Activated naive CD4-positive, alpha-beta T cell treated with anti-CD3 and anti-CD28 coated beads, Interleukin-2, amount 50 U/mL, for 16 hours (primary cell): ENCODE results near the gene NME9.
"Not testable (repeated sequence)": the region's sequence is repeated elsewhere in the genome, so short reads cannot be mapped to it uniquely, and the experiment has no call there.

Source experiments
- DNase-seq: peaks from one replicate; pipeline ENCODE4 v3.0.0-alpha.2; 2020

Gene NME9

GRCh38 chr3:138329127-138329983, at the start of gene NME9:
Gene NME9 (minus strand): TSS chr3:138329851. CDS start chr3:138329335, 516 bp downstream.
- peak; percentile 88 for DNase-seq

GRCh38 chr3:138378990-138379389, 49.3 kb upstream of the NME9 start:
- DNase-seq: no peak

- no peak for DNase-seq
These were observed 48.7 kb upstream of the NME9 start for GRCh38 chr3:138378331-138378730.

- no peak for DNase-seq
These were observed 48.2 kb upstream of the NME9 start for GRCh38 chr3:138377804-138378203.

GRCh38 chr3:138377212-138377611, 47.6 kb upstream of the NME9 start:
- not testable (repeated sequence) for DNase-seq

GRCh38 chr3:138376663-138377062, 47.0 kb upstream of the NME9 start:
- DNase-seq: no peak

GRCh38 chr3:138375447-138375846, 45.8 kb upstream of the NME9 start:
- DNase-seq: no peak

- no peak for DNase-seq
These were observed 45.0 kb upstream of the NME9 start for GRCh38 chr3:138374573-138375134.

- no peak for DNase-seq
These were observed 44.1 kb upstream of the NME9 start for GRCh38 chr3:138373736-138374094.

- no peak for DNase-seq
These were observed 43.6 kb upstream of the NME9 start for GRCh38 chr3:138373087-138373735.

- DNase-seq: no peak
These were observed 41.7 kb upstream of the NME9 start for GRCh38 chr3:138371070-138371965.

GRCh38 chr3:138370321-138370720, 40.7 kb upstream of the NME9 start:
- DNase-seq: no peak

- DNase-seq: no peak
These were observed 39.7 kb upstream of the NME9 start for GRCh38 chr3:138369151-138369900.

GRCh38 chr3:138367911-138368310, 38.3 kb upstream of the NME9 start:
- no peak for DNase-seq

- no peak for DNase-seq
These were observed 37.7 kb upstream of the NME9 start for GRCh38 chr3:138367326-138367850.

GRCh38 chr3:138366006-138366759, 36.5 kb upstream of the NME9 start:
- no peak for DNase-seq

- DNase-seq: no peak
These were observed 35.6 kb upstream of the NME9 start for GRCh38 chr3:138365253-138365555.

- no peak for DNase-seq
These were observed 35.0 kb upstream of the NME9 start for GRCh38 chr3:138364356-138365252.

GRCh38 chr3:138363322-138363721, 33.7 kb upstream of the NME9 start:
- DNase-seq: no peak

- no peak for DNase-seq
These were observed 32.9 kb upstream of the NME9 start for GRCh38 chr3:138362538-138362937.
